GM23338 (cell line): ENCODE measurements around the gene BTN3A1. TPM values are rescaled to one million over a fixed set of nuclear protein-coding genes. Genes with fewer than 3 reads are reported as not detected.
A peak's percentile ranks its signal among the peaks of the same experiment; 100 is the strongest.

Experiments
- ATAC-seq: fragments of 200-7000 bp; cut with Tn5 transposase; 3 replicates; pipeline ENCODE4 v1.9.1; 2020
- DNase-seq: peaks from one replicate; pipeline ENCODE4 v3.0.0-alpha.2; 2015; ENCODE audit warnings: low spot score
- H2AFZ ChIP-seq: fragments of 200-600 bp; sonication (generic); 2 replicates; pipeline ENCODE4 v1.8.0; 2016; ENCODE audit warnings: antibody characterized with exemption, mild to moderate bottlenecking, moderate library complexity
- H3F3A ChIP-seq: fragments of 200-600 bp; sonication (generic); replicated peaks from 2 replicates; pipeline ENCODE4 v1.8.0; 2017; ENCODE audit warnings: antibody characterized with exemption, mixed run types, low read depth
- H3K27ac ChIP-seq: fragments of 200-600 bp; sonication (generic); 2 replicates; pipeline ENCODE4 v1.6.1; 2016; ENCODE audit warnings: low read depth
- H3K27me3 ChIP-seq: fragments of 200-600 bp; sonication (generic); 2 replicates; pipeline ENCODE4 v1.8.0; 2016; ENCODE audit warnings: mild to moderate bottlenecking, mixed run types, moderate library complexity; ENCODE audit not compliant: insufficient read depth
- H3K36me3 ChIP-seq: fragments of 200-600 bp; sonication (generic); 2 replicates; pipeline ENCODE4 v1.8.0; 2016; ENCODE audit warnings: mild to moderate bottlenecking; ENCODE audit not compliant: insufficient read depth
- H3K4me1 ChIP-seq: fragments of 200-600 bp; sonication (generic); 2 replicates; pipeline ENCODE4 v1.8.0; 2016; ENCODE audit warnings: mild to moderate bottlenecking, moderate library complexity; ENCODE audit not compliant: insufficient read depth
- H3K4me2 ChIP-seq: fragments of 200-600 bp; sonication (generic); 2 replicates; pipeline ENCODE4 v1.7.1; 2017; ENCODE audit warnings: mixed run types
- H3K4me3 ChIP-seq: fragments of 200-600 bp; sonication (generic); 2 replicates; pipeline ENCODE4 v1.6.1; 2016; ENCODE audit warnings: mixed run types
- H3K79me2 ChIP-seq: fragments of 200-600 bp; sonication (generic); replicated peaks from 2 replicates; pipeline ENCODE4 v1.8.0; 2017; ENCODE audit warnings: mild to moderate bottlenecking; ENCODE audit not compliant: insufficient read depth
- H3K9me2 ChIP-seq: fragments of 200-600 bp; sonication (generic); 2 replicates; pipeline ENCODE4 v1.8.0; 2017; ENCODE audit not compliant: insufficient read depth
- H4K20me1 ChIP-seq: fragments of 200-600 bp; sonication (generic); replicated peaks from 2 replicates; pipeline ENCODE4 v1.8.0; 2017; ENCODE audit warnings: mild to moderate bottlenecking; ENCODE audit not compliant: insufficient read depth
- H3K27ac Mint-ChIP-seq: 2 replicates; pipeline ENCODE4 v1.8.0; 2020; ENCODE audit warnings: inconsistent platforms, mild to moderate bottlenecking, moderate library complexity, mixed read lengths
- H3K27me3 Mint-ChIP-seq: 3 replicates; pipeline ENCODE4 v1.8.0; 2022; ENCODE audit warnings: low read depth, mild to moderate bottlenecking, moderate library complexity, mixed read lengths, inconsistent platforms; ENCODE audit not compliant: insufficient read depth, poor library complexity
- H3K36me3 Mint-ChIP-seq: 3 replicates; pipeline ENCODE4 v1.8.0; 2021; ENCODE audit warnings: low read depth, mild to moderate bottlenecking, inconsistent platforms, moderate library complexity, mixed read lengths
- H3K4me1 Mint-ChIP-seq: 3 replicates; pipeline ENCODE4 v1.8.0; 2020; ENCODE audit warnings: mild to moderate bottlenecking, inconsistent platforms, mixed read lengths
- H3K4me3 Mint-ChIP-seq: 3 replicates; pipeline ENCODE4 v1.8.0; 2021; ENCODE audit warnings: moderate library complexity, mild to moderate bottlenecking, inconsistent platforms, mixed read lengths
- H3K9me3 Mint-ChIP-seq: 3 replicates; pipeline ENCODE4 v1.8.0; 2020; ENCODE audit warnings: moderate library complexity, mild to moderate bottlenecking, inconsistent platforms, mixed read lengths
- CREB1 ChIP-seq: fragments of 250-450 bp; sonication (Bioruptor Pico); IDR thresholded peaks from 2 replicates; pipeline ENCODE4 v1.5.0; 2020; ENCODE audit warnings: low read depth, mild to moderate bottlenecking, moderate library complexity
- EZH2 ChIP-seq: fragments of 200-600 bp; sonication (generic); IDR thresholded peaks from one replicate; pipeline ENCODE4 v1.8.0; 2017; ENCODE audit warnings: antibody characterized with exemption, mild to moderate bottlenecking, low read depth; ENCODE audit not compliant: unreplicated experiment
- EZH2phosphoT487 ChIP-seq: fragments of 200-600 bp; sonication (generic); IDR thresholded peaks from one replicate; pipeline ENCODE4 v1.8.1; 2018; ENCODE audit warnings: antibody characterized with exemption; ENCODE audit not compliant: unreplicated experiment
- JUNB ChIP-seq: IDR thresholded peaks from one replicate; pipeline ENCODE4 v1.6.1; 2016; ENCODE audit warnings: antibody characterized with exemption; ENCODE audit not compliant: unreplicated experiment
- NANOG ChIP-seq: IDR thresholded peaks from 2 replicates; pipeline ENCODE4 v1.6.1; 2016; ENCODE audit warnings: antibody characterized with exemption, borderline replicate concordance
- POLR2AphosphoS5 ChIP-seq: IDR thresholded peaks from 2 replicates; pipeline ENCODE4 v1.6.1; 2016; ENCODE audit warnings: antibody characterized with exemption, low read depth
- STAT1 ChIP-seq: IDR thresholded peaks from one replicate; pipeline ENCODE4 v1.6.1; 2016; ENCODE audit warnings: antibody characterized with exemption; ENCODE audit not compliant: unreplicated experiment
- ZNF114 ChIP-seq: fragments of 250-450 bp; sonication (Bioruptor Pico); IDR thresholded peaks from 2 replicates; pipeline ENCODE4 v1.5.0; 2020; ENCODE audit warnings: mild to moderate bottlenecking, moderate library complexity
- ZNF331 ChIP-seq: fragments of 250-450 bp; sonication (Bioruptor Pico); IDR thresholded peaks from 2 replicates; pipeline ENCODE4 v1.5.0; 2020; ENCODE audit warnings: low read depth, mild to moderate bottlenecking, moderate library complexity
- polyA plus RNA-seq: library from polyadenylated mRNA; unstranded; fragments of >200 nt; fragmentation: Nextera tagmentation; extraction: Ambion mirVana; gene quantifications from 2 replicates; pipeline ENCODE4 v1.2.1, GENCODE V29; 2016
- total RNA-seq: library from RNA; depleted of rRNA; stranded (reverse); fragments of >200 nt; shearing (Covaris generic); gene quantifications from 2 replicates; pipeline ENCODE4 v1.2.3, GENCODE V29; 2014
- TF ChIP-seq, protein P1 (sequence below): IDR thresholded peaks from 2 replicates; pipeline ENCODE4 v1.6.1; 2016; ENCODE audit warnings: antibody characterized with exemption
- TF ChIP-seq, protein P2 (sequence below): fragments of 250-450 bp; sonication (Bioruptor Pico); IDR thresholded peaks from 2 replicates; pipeline ENCODE4 v1.5.0; 2020; ENCODE audit warnings: mild to moderate bottlenecking, moderate library complexity
- TF ChIP-seq, protein P3 (sequence below), 2 experiments: fragments of 200-600 bp in 1 of 2; sonication (generic) in 1 of 2; conservative IDR thresholded peaks; 2 replicates each; pipeline versions ENCODE4 v1.5.1 to v1.6.1; 2016 to 2017; ENCODE audit warnings: antibody characterized with exemption in 2 of 2, low read depth in 2 of 2, mild to moderate bottlenecking in 2 of 2, moderate library complexity in 1 of 2
- TF ChIP-seq, protein P4 (sequence below): IDR thresholded peaks from one replicate; pipeline ENCODE4 v1.6.1; 2018; ENCODE audit warnings: antibody characterized with exemption; ENCODE audit not compliant: unreplicated experiment

The BTN3A1 gene
- total and polyA plus RNA-seq, 2 experiments from 2014 or later = 2.4 to 4.0 TPM

DNA sequence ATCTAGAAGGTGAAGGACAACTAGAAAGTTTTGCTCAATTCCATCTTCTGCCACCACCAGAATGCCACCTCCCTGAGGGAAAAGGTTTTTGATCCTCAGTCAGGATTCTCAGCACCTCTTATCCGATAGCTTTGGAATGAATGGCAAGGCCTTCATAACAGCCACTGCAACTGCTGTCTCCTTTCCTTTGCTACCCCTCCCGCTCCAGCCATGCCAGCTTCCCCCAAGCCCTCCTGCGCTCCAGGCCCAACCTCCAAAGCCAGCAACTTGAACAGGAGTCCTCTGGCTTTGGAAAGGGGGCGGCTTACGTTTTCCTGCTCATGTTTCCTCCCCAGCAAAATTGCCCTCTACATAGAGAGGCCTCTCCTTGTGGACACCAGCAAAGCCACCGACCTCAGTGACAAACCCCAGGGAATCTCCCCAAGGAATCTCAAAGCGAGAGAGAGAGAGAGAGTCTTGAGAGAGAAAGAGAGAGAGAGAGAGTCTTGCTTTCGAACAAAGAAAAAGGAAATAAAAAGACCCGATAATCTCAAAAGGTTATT, 55.3 kb downstream of the BTN3A1 start:
- DNase-seq = peak; percentile 70
- peak overlapping the region; percentile 97 for H3K27ac Mint-ChIP-seq
- H3K27ac ChIP-seq = no peak overlapping the region
- H3F3A ChIP-seq = no peaks in the 10 kb centered on the region
- H3K27me3 ChIP-seq = no peaks in the 10 kb centered on the region
- peak overlapping the region; percentile 93 for H3K4me3 Mint-ChIP-seq
- peaks cover 7% of the 10 kb centered on the region for H3K36me3 ChIP-seq
- TF ChIP-seq NANOG (no peak), ZNF331 (no peak), ZNF114 (no peak), EZH2 (no peak), JUNB (no peak), EZH2phosphoT487 (no peak), POLR2AphosphoS5 (no peak), STAT1 (no peak), CREB1 (no peak)
- TF ChIP-seq, protein P1, sequence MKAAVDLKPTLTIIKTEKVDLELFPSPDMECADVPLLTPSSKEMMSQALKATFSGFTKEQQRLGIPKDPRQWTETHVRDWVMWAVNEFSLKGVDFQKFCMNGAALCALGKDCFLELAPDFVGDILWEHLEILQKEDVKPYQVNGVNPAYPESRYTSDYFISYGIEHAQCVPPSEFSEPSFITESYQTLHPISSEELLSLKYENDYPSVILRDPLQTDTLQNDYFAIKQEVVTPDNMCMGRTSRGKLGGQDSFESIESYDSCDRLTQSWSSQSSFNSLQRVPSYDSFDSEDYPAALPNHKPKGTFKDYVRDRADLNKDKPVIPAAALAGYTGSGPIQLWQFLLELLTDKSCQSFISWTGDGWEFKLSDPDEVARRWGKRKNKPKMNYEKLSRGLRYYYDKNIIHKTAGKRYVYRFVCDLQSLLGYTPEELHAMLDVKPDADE = no peak
- TF ChIP-seq, protein P2, sequence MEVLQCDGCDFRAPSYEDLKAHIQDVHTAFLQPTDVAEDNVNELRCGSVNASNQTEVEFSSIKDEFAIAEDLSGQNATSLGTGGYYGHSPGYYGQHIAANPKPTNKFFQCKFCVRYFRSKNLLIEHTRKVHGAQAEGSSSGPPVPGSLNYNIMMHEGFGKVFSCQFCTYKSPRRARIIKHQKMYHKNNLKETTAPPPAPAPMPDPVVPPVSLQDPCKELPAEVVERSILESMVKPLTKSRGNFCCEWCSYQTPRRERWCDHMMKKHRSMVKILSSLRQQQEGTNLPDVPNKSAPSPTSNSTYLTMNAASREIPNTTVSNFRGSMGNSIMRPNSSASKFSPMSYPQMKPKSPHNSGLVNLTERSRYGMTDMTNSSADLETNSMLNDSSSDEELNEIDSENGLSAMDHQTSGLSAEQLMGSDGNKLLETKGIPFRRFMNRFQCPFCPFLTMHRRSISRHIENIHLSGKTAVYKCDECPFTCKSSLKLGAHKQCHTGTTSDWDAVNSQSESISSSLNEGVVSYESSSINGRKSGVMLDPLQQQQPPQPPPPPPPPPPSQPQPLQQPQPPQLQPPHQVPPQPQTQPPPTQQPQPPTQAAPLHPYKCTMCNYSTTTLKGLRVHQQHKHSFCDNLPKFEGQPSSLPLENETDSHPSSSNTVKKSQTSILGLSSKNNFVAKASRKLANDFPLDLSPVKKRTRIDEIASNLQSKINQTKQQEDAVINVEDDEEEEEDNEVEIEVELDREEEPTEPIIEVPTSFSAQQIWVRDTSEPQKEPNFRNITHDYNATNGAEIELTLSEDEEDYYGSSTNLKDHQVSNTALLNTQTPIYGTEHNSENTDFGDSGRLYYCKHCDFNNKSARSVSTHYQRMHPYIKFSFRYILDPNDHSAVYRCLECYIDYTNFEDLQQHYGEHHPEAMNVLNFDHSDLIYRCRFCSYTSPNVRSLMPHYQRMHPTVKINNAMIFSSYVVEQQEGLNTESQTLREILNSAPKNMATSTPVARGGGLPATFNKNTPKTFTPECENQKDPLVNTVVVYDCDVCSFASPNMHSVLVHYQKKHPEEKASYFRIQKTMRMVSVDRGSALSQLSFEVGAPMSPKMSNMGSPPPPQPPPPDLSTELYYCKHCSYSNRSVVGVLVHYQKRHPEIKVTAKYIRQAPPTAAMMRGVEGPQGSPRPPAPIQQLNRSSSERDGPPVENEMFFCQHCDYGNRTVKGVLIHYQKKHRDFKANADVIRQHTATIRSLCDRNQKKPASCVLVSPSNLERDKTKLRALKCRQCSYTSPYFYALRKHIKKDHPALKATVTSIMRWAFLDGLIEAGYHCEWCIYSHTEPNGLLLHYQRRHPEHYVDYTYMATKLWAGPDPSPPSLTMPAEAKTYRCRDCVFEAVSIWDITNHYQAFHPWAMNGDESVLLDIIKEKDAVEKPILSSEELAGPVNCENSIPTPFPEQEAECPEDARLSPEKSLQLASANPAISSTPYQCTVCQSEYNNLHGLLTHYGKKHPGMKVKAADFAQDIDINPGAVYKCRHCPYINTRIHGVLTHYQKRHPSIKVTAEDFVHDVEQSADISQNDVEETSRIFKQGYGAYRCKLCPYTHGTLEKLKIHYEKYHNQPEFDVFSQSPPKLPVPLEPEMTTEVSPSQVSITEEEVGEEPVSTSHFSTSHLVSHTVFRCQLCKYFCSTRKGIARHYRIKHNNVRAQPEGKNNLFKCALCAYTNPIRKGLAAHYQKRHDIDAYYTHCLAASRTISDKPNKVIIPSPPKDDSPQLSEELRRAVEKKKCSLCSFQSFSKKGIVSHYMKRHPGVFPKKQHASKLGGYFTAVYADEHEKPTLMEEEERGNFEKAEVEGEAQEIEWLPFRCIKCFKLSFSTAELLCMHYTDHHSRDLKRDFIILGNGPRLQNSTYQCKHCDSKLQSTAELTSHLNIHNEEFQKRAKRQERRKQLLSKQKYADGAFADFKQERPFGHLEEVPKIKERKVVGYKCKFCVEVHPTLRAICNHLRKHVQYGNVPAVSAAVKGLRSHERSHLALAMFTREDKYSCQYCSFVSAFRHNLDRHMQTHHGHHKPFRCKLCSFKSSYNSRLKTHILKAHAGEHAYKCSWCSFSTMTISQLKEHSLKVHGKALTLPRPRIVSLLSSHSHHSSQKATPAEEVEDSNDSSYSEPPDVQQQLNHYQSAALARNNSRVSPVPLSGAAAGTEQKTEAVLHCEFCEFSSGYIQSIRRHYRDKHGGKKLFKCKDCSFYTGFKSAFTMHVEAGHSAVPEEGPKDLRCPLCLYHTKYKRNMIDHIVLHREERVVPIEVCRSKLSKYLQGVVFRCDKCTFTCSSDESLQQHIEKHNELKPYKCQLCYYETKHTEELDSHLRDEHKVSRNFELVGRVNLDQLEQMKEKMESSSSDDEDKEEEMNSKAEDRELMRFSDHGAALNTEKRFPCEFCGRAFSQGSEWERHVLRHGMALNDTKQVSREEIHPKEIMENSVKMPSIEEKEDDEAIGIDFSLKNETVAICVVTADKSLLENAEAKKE (CRISPR knock-in tag) = no peak
- TF ChIP-seq, protein P3, sequence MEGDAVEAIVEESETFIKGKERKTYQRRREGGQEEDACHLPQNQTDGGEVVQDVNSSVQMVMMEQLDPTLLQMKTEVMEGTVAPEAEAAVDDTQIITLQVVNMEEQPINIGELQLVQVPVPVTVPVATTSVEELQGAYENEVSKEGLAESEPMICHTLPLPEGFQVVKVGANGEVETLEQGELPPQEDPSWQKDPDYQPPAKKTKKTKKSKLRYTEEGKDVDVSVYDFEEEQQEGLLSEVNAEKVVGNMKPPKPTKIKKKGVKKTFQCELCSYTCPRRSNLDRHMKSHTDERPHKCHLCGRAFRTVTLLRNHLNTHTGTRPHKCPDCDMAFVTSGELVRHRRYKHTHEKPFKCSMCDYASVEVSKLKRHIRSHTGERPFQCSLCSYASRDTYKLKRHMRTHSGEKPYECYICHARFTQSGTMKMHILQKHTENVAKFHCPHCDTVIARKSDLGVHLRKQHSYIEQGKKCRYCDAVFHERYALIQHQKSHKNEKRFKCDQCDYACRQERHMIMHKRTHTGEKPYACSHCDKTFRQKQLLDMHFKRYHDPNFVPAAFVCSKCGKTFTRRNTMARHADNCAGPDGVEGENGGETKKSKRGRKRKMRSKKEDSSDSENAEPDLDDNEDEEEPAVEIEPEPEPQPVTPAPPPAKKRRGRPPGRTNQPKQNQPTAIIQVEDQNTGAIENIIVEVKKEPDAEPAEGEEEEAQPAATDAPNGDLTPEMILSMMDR (conservative IDR thresholded peaks at IDR 0.05; ENCODE audit: low read depth in 2 of 2) = no peak
- TF ChIP-seq, protein P4, sequence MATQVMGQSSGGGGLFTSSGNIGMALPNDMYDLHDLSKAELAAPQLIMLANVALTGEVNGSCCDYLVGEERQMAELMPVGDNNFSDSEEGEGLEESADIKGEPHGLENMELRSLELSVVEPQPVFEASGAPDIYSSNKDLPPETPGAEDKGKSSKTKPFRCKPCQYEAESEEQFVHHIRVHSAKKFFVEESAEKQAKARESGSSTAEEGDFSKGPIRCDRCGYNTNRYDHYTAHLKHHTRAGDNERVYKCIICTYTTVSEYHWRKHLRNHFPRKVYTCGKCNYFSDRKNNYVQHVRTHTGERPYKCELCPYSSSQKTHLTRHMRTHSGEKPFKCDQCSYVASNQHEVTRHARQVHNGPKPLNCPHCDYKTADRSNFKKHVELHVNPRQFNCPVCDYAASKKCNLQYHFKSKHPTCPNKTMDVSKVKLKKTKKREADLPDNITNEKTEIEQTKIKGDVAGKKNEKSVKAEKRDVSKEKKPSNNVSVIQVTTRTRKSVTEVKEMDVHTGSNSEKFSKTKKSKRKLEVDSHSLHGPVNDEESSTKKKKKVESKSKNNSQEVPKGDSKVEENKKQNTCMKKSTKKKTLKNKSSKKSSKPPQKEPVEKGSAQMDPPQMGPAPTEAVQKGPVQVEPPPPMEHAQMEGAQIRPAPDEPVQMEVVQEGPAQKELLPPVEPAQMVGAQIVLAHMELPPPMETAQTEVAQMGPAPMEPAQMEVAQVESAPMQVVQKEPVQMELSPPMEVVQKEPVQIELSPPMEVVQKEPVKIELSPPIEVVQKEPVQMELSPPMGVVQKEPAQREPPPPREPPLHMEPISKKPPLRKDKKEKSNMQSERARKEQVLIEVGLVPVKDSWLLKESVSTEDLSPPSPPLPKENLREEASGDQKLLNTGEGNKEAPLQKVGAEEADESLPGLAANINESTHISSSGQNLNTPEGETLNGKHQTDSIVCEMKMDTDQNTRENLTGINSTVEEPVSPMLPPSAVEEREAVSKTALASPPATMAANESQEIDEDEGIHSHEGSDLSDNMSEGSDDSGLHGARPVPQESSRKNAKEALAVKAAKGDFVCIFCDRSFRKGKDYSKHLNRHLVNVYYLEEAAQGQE = no peak
- peak overlapping the region; percentile 73 for H2AFZ ChIP-seq
- H3K79me2 ChIP-seq = peaks cover 14% of the 10 kb centered on the region
- peaks cover 16% of the 10 kb centered on the region for H3K4me1 Mint-ChIP-seq
- peaks cover 20% of the 10 kb centered on the region for H3K36me3 Mint-ChIP-seq
- H3K9me3 Mint-ChIP-seq = no peaks in the 10 kb centered on the region
- peak; percentile 70 for ATAC-seq
- H3K4me2 ChIP-seq = peak overlapping the region; percentile 71
- peak overlapping the region; percentile 63 for H3K4me3 ChIP-seq
- H3K4me1 ChIP-seq = no peaks in the 10 kb centered on the region; the same call in none of the 2 replicates
- no peaks in the 10 kb centered on the region for H3K9me2 ChIP-seq
- H4K20me1 ChIP-seq = peaks cover 2% of the 10 kb centered on the region; the same call in 1 of the 2 replicates
- H3K27me3 Mint-ChIP-seq = peaks cover 1% of the 10 kb centered on the region
